ENCODE results near the gene SETD1A.

The SETD1A gene

DNA sequence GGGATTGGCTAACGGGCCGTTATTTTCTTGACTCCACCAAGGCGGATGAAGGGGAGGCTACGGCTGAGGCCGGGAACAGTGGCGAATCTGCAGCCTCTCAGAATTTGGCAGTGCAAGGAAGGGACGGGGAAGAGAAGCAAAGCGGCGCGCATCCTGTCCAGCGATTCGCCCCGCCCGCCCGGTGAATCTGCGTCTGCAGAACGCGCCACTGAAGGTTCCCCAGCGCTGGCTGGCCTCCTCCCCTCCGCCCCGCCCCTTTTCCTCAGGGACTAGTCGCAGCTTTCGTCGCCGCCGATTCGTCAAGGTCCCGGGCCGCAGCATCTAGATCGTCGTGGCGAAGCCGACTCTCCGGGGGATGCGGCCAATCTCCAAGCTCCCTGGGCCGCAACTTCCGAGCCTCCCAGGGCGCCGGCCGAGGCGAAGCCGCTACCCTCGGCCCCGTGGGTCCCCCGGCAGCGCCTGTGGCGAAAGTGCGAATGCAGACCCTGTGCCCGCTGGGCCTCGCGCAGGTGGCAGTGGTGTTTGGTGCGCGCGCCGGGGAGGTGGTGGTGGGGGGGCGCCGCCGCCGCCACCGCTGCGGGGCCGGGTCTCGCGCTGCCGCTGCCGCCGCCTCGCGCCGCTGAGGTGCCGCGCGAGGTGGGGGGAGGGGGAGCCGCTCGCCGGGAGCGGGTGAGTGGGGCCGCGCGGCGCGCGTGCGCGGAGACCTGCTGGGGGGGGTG lies at the start of gene SETD1A:
TSS of gene SETD1A (plus strand) at position 299 of the 719 bp plus-strand sequence. CDS start 978 bp downstream, outside the sequence.
- DNase-seq (ENCODE audit: low read depth): peak; percentile 98
- peak within 1 kb of the TSS; percentile 88 for H3K4me3 ChIP-seq (ENCODE audit: low read depth, low read length)
- TF ChIP-seq, protein P1, sequence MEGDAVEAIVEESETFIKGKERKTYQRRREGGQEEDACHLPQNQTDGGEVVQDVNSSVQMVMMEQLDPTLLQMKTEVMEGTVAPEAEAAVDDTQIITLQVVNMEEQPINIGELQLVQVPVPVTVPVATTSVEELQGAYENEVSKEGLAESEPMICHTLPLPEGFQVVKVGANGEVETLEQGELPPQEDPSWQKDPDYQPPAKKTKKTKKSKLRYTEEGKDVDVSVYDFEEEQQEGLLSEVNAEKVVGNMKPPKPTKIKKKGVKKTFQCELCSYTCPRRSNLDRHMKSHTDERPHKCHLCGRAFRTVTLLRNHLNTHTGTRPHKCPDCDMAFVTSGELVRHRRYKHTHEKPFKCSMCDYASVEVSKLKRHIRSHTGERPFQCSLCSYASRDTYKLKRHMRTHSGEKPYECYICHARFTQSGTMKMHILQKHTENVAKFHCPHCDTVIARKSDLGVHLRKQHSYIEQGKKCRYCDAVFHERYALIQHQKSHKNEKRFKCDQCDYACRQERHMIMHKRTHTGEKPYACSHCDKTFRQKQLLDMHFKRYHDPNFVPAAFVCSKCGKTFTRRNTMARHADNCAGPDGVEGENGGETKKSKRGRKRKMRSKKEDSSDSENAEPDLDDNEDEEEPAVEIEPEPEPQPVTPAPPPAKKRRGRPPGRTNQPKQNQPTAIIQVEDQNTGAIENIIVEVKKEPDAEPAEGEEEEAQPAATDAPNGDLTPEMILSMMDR (conservative IDR thresholded peaks at IDR 0.05; ENCODE audit: low read depth, low read length): no peak

DNA sequence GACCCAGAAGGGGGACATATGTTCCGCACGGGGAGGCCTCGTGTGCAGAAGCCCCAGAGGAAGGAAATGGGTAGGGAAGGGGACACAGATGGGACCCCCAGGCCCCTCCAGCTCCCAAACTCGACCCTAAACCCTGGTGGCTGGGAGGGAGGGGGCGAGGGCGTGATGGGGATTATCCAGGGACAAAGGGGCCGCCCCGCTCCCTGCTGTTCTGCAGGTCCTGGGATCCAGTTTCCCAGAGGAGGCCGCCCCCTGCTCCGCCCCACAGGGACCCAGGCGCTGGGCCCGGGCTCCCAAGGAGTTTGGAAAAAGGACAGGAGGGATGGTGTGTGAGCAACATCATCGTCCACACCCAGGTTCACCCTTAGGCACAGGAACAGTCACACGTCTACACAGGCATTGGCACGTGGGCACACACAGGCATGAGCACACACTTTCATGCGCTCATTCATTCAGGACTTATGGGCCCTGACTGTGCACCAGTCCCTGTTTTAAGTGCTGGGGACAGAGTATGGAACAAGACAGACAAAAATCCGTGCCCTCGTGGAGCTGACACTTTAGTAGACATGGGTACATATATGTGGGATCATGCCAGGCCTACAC lies 47.0 kb upstream of the SETD1A start:
- TF ChIP-seq, protein P1 (conservative IDR thresholded peaks at IDR 0.05; ENCODE audit: low read depth, low read length): no peak
- DNase-seq (ENCODE audit: low read depth): no peak
- no peak overlapping the region for H3K4me3 ChIP-seq (ENCODE audit: low read depth, low read length)

DNA sequence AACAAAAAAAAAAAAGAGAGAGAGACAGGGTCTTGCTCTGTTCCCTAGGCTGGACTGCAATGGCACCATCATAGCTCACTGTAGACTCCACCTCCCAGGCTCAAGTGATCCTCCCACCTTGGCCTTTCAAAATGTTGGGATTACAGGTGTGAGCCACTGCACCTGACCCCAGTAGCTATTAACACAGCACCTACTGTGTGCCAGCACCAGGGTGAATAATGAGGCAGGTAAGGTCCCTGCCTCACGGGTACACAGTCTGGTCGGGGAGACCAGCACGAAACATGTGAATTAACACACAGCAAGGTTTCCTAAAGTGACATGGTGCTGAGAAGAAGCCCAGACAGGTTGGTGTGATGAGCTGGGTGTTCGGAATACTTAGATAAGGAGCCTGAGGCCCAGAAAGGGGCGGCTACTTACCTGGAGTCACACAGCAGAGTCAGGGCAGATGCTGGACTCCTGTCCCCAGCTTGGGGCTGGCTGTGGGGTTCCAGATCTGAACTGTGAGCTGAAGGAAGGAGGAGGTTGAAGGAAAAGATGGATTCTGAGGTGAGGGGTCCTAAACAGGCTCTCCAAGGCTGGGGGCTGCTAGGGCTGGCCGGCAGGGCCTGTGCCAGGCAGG lies 44.7 kb upstream of the SETD1A start:
- DNase-seq (ENCODE audit: low read depth): no peak
- no peak overlapping the region for H3K4me3 ChIP-seq (ENCODE audit: low read depth, low read length)
- TF ChIP-seq, protein P1 (conservative IDR thresholded peaks at IDR 0.05; ENCODE audit: low read depth, low read length): no peak

DNA sequence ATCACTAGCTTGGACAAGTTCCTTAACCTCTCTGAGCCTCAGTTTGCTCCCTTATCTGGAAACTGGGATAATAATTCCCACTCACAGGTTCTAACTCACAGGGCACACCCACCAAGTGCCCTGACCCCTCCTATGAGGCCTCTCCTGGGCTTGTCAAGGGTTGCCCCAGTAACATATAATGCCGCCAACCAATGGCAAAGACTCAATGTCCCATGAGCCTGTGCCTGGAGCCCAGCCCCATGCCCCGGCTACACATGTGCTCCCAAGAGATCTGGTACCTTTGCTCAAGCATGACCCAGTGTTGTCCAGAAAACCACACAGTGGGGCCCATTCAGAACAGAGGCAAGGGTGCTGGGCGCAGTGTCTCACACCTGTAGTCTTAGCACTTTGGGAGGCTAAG lies 42.7 kb upstream of the SETD1A start:
- TF ChIP-seq, protein P1 (conservative IDR thresholded peaks at IDR 0.05; ENCODE audit: low read depth, low read length): no peak
- H3K4me3 ChIP-seq (ENCODE audit: low read depth, low read length): no peak overlapping the region
- no peak for DNase-seq (ENCODE audit: low read depth)

DNA sequence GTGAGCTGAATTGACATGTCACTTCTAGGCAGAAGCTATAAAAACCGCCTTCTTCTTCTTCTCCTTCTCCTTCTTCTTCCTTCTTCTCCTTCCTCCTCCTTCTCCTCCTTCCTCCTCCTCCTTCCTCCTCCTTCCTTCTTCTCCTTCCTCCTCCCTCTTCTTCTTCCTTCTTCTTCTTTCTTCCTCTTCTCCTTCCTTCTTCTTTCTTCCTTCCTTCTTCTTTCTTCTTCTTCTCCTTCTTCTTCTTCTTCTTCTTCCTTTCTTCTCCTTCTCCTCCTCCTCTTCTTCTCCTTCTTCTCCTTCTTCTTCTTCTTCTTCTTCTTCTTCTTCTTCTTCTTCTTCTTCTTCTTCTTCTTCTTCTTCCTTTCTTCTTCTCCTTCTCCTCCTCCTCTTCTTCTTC lies 38.9 kb upstream of the SETD1A start:
- no peak for DNase-seq (ENCODE audit: low read depth)
- no peak overlapping the region for H3K4me3 ChIP-seq (ENCODE audit: low read depth, low read length)
- TF ChIP-seq, protein P1 (conservative IDR thresholded peaks at IDR 0.05; ENCODE audit: low read depth, low read length): no peak

DNA sequence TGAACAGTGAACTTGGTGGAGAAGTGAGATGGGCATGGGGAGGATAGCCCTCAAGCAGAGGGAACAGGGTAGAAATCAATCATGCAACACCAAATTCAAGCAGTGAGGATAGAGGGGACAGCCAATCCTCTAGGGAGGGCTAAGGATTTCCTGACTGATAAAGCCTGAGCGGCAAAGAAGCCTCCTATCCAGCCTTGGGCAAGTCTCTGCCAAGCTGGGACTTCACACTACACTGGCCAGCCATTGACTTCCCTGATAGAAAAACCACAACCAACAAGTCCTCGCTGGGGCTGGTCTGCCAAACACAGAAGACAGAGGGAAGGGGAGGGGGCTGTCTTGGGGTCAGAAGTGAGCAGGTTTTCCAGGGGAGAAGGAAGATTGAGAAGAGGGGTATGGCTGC lies 36.7 kb upstream of the SETD1A start:
- no peak for DNase-seq (ENCODE audit: low read depth)
- TF ChIP-seq, protein P1 (conservative IDR thresholded peaks at IDR 0.05; ENCODE audit: low read depth, low read length): no peak
- H3K4me3 ChIP-seq (ENCODE audit: low read depth, low read length): no peak overlapping the region

Data from choroid plexus epithelial cell (primary cell).